Measurements from ENCODE around the gene CALD1. TPM values are rescaled to one million over a fixed set of nuclear protein-coding genes. Genes with fewer than 3 reads are reported as not detected.

CALD1 gene
- total and polyA plus RNA-seq, 9 donors = 79.3 to 209 (median 128) TPM

GRCh38 chr7:134870156-134870555 is 90.7 kb downstream of the CALD1 start:
- no peaks in the 10 kb centered on the region for H3K27me3 ChIP-seq (ENCODE audit: control insufficient read depth, insufficient read depth, low read length)
- no CpG with 5 or more reads among the region's 5 CpGs for WGBS (ENCODE audit: insufficient coverage)
- no peak overlapping the region for H3K4me3 ChIP-seq (ENCODE audit: low read length)
- H3K36me3 ChIP-seq (ENCODE audit: control insufficient read depth, insufficient read depth, low read length) = peaks cover 3% of the 10 kb centered on the region
- H3K27ac ChIP-seq (ENCODE audit: low read length) = no peak overlapping the region
- H3K9me3 ChIP-seq (replicated peaks; ENCODE audit: control insufficient read depth, low read depth, low read length) = no peaks in the 10 kb centered on the region
- DNase-seq = no peak
- peaks cover 4% of the 10 kb centered on the region for H3K4me1 ChIP-seq (ENCODE audit: control insufficient read depth, insufficient read depth, low read length)

GRCh38 chr7:134870781-134871180 is 91.3 kb downstream of the CALD1 start:
- peaks cover 3% of the 10 kb centered on the region for H3K4me1 ChIP-seq (ENCODE audit: control insufficient read depth, insufficient read depth, low read length)
- H3K36me3 ChIP-seq (ENCODE audit: control insufficient read depth, insufficient read depth, low read length) = peaks cover 3% of the 10 kb centered on the region
- no CpG with 5 or more reads among the region's 1 CpG for WGBS (ENCODE audit: insufficient coverage)
- no peaks in the 10 kb centered on the region for H3K9me3 ChIP-seq (replicated peaks; ENCODE audit: control insufficient read depth, low read depth, low read length)
- no peaks in the 10 kb centered on the region for H3K27me3 ChIP-seq (ENCODE audit: control insufficient read depth, insufficient read depth, low read length)
- no peak overlapping the region for H3K4me3 ChIP-seq (ENCODE audit: low read length)
- no peak for DNase-seq
- H3K27ac ChIP-seq (ENCODE audit: low read length) = no peak overlapping the region

DNA sequence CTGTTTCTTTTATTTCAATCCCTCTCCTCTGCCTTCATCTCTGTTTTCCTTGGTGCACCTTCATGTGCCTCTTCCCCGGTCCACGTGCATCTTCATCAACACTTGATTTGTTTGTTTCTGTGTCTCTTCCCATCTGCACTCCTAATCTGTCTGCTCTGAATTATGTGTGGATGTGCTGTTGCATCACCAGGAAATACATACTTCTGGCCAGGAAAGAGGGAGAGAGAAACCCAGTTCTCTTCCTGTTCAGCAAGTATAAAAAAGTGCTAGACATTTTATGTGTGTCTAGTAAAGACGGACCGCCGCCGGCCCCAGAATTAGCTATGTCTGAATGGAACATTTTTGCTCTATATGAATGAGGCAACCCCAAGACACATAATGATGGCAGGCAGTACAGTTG is 93.8 kb downstream of the CALD1 start:
- H3K27me3 ChIP-seq (ENCODE audit: control insufficient read depth, insufficient read depth, low read length) = no peaks in the 10 kb centered on the region
- peak; percentile 45 for DNase-seq
- WGBS (ENCODE audit: insufficient coverage) = no CpG with 5 or more reads among the region's 6 CpGs
- H3K9me3 ChIP-seq (replicated peaks; ENCODE audit: control insufficient read depth, low read depth, low read length) = no peaks in the 10 kb centered on the region
- peaks cover 3% of the 10 kb centered on the region for H3K36me3 ChIP-seq (ENCODE audit: control insufficient read depth, insufficient read depth, low read length)
- no peaks in the 10 kb centered on the region for H3K4me1 ChIP-seq (ENCODE audit: control insufficient read depth, insufficient read depth, low read length)
- no peak overlapping the region for H3K27ac ChIP-seq (ENCODE audit: low read length)
- no peak overlapping the region for H3K4me3 ChIP-seq (ENCODE audit: low read length)

GRCh38 chr7:134874407-134874806 is 95.0 kb downstream of the CALD1 start:
- no peaks in the 10 kb centered on the region for H3K36me3 ChIP-seq (ENCODE audit: control insufficient read depth, insufficient read depth, low read length)
- H3K4me3 ChIP-seq (ENCODE audit: low read length) = no peak overlapping the region
- DNase-seq = no peak
- no peaks in the 10 kb centered on the region for H3K27me3 ChIP-seq (ENCODE audit: control insufficient read depth, insufficient read depth, low read length)
- 71% methylated on average over 2 of the region's 5 CpGs for WGBS (ENCODE audit: insufficient coverage)
- H3K9me3 ChIP-seq (replicated peaks; ENCODE audit: control insufficient read depth, low read depth, low read length) = no peaks in the 10 kb centered on the region
- no peak overlapping the region for H3K27ac ChIP-seq (ENCODE audit: low read length)
- H3K4me1 ChIP-seq (ENCODE audit: control insufficient read depth, insufficient read depth, low read length) = no peaks in the 10 kb centered on the region

GRCh38 chr7:134875867-134876266 is 96.4 kb downstream of the CALD1 start:
- Histone ChIP-seq H3K27me3 (ENCODE audit: control insufficient read depth, insufficient read depth, low read length) (no peaks in the 10 kb centered on the region), H3K27ac (ENCODE audit: low read length) (no peak overlapping the region), H3K4me3 (ENCODE audit: low read length) (no peak overlapping the region), H3K36me3 (ENCODE audit: control insufficient read depth, insufficient read depth, low read length) (no peaks in the 10 kb centered on the region), H3K9me3 (replicated peaks; ENCODE audit: control insufficient read depth, low read depth, low read length) (no peaks in the 10 kb centered on the region), H3K4me1 (ENCODE audit: control insufficient read depth, insufficient read depth, low read length) (no peaks in the 10 kb centered on the region)
- 80% methylated on average over 1 of the region's 5 CpGs for WGBS (ENCODE audit: insufficient coverage)
- no peak for DNase-seq

- H3K4me1 ChIP-seq (ENCODE audit: control insufficient read depth, insufficient read depth, low read length) = no peaks in the 10 kb centered on the region
- no peak overlapping the region for H3K4me3 ChIP-seq (ENCODE audit: low read length)
- H3K9me3 ChIP-seq (replicated peaks; ENCODE audit: control insufficient read depth, low read depth, low read length) = no peaks in the 10 kb centered on the region
- DNase-seq = no peak
- no peaks in the 10 kb centered on the region for H3K36me3 ChIP-seq (ENCODE audit: control insufficient read depth, insufficient read depth, low read length)
- no peak overlapping the region for H3K27ac ChIP-seq (ENCODE audit: low read length)
- no peaks in the 10 kb centered on the region for H3K27me3 ChIP-seq (ENCODE audit: control insufficient read depth, insufficient read depth, low read length)
These were observed 99.4 kb downstream of the CALD1 start for GRCh38 chr7:134878746-134879357.

GRCh38 chr7:134879815-134880475 is 100.5 kb downstream of the CALD1 start:
- Histone ChIP-seq H3K4me1 (ENCODE audit: control insufficient read depth, insufficient read depth, low read length) (no peaks in the 10 kb centered on the region), H3K36me3 (ENCODE audit: control insufficient read depth, insufficient read depth, low read length) (no peaks in the 10 kb centered on the region), H3K27me3 (ENCODE audit: control insufficient read depth, insufficient read depth, low read length) (no peaks in the 10 kb centered on the region), H3K27ac (ENCODE audit: low read length) (no peak overlapping the region), H3K4me3 (ENCODE audit: low read length) (no peak overlapping the region), H3K9me3 (replicated peaks; ENCODE audit: control insufficient read depth, low read depth, low read length) (no peaks in the 10 kb centered on the region)
- DNase-seq = peak; percentile 40
- WGBS (ENCODE audit: insufficient coverage) = 67% methylated on average over 1 of the region's 4 CpGs

DNA sequence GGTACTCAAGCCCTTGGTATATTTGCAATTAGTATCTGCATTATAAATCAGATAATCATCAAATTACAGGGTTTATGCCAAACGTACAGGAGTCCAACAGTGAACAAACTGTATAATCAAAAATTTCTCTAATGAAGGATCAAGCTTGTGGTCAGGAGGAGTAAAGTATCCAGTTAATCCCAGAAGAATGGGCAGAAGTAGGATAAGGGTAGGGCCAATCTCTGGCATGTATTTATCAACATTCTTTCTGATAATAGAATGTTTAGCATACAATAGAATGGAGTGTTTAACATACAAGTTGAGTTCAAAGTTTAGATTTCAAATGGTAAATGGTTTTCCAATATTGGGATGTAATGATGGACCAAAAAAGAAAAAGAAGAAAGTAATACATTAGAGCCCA is 103.0 kb downstream of the CALD1 start:
- H3K36me3 ChIP-seq (ENCODE audit: control insufficient read depth, insufficient read depth, low read length) = no peaks in the 10 kb centered on the region
- peaks cover 6% of the 10 kb centered on the region for H3K4me1 ChIP-seq (ENCODE audit: control insufficient read depth, insufficient read depth, low read length)
- H3K9me3 ChIP-seq (replicated peaks; ENCODE audit: control insufficient read depth, low read depth, low read length) = no peaks in the 10 kb centered on the region
- H3K4me3 ChIP-seq (ENCODE audit: low read length) = no peak overlapping the region
- no peaks in the 10 kb centered on the region for H3K27me3 ChIP-seq (ENCODE audit: control insufficient read depth, insufficient read depth, low read length)
- DNase-seq = no peak
- no CpG with 5 or more reads among the region's 1 CpG for WGBS (ENCODE audit: insufficient coverage)
- H3K27ac ChIP-seq (ENCODE audit: low read length) = no peak overlapping the region

DNA sequence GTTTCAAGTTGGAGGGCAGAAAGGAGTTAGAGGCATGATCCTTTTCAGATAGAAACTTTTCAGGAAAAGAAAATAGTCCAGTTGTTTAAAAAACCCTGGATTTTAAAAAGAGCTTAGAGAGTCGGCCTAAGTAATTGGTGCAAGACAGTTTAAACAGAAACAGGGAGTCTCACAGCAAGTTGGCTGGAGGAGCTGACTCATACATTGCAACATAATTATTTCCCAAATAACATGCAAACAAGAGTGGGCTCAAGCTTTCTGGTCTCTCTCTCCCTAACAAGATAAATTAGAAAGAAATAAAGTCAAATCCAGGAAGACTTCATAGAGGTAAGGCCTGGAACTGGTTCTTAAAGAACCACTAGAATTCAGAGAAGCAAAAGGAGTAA is 106.5 kb downstream of the CALD1 start:
- Histone ChIP-seq H3K27ac (ENCODE audit: low read length) (peak overlapping the region; percentile 70), H3K27me3 (ENCODE audit: control insufficient read depth, insufficient read depth, low read length) (no peaks in the 10 kb centered on the region), H3K4me1 (ENCODE audit: control insufficient read depth, insufficient read depth, low read length) (peaks cover 16% of the 10 kb centered on the region), H3K9me3 (replicated peaks; ENCODE audit: control insufficient read depth, low read depth, low read length) (no peaks in the 10 kb centered on the region), H3K4me3 (ENCODE audit: low read length) (no peak overlapping the region), H3K36me3 (ENCODE audit: control insufficient read depth, insufficient read depth, low read length) (no peaks in the 10 kb centered on the region)
- DNase-seq = peak; percentile 75
- no CpG with 5 or more reads among the region's 1 CpG for WGBS (ENCODE audit: insufficient coverage)

DNA sequence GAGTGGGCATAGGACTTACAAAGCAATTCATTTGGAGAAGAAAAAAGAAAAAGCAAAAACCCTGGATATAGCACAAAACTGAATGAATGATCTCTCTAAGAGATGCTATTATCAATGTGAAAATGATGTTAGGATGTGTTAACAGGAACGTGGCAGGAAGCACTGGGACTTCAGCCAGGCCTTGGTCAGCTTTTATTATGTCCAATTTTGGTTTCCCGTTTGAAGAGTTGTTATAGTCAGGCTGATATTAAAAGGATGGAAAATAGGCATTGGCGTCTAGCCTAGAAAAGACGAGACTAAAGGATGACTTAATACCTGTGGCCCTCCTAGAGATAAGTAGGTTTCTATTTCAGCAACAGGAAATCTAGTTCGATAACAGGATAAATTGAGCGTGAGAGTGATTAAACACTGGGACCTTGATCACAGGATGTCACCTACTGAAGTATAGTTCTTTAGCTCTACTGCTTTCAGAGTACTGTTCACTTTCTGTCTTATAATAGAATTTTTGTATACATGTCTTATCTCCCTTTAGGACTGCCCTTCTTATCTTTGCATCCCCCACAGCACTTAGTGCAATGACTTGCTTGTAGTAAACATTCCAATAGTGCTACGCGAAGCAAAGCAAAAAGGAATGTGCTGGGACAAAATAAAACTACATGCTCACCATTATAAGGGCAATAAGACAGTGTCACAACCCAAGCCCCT is 107.1 kb downstream of the CALD1 start:
- no peaks in the 10 kb centered on the region for H3K9me3 ChIP-seq (replicated peaks; ENCODE audit: control insufficient read depth, low read depth, low read length)
- H3K4me1 ChIP-seq (ENCODE audit: control insufficient read depth, insufficient read depth, low read length) = peaks cover 16% of the 10 kb centered on the region
- no peak overlapping the region for H3K4me3 ChIP-seq (ENCODE audit: low read length)
- peak overlapping the region; percentile 70 for H3K27ac ChIP-seq (ENCODE audit: low read length)
- 17% methylated on average over 1 of the region's 8 CpGs for WGBS (ENCODE audit: insufficient coverage)
- DNase-seq = peak; percentile 78
- no peaks in the 10 kb centered on the region for H3K36me3 ChIP-seq (ENCODE audit: control insufficient read depth, insufficient read depth, low read length)
- H3K27me3 ChIP-seq (ENCODE audit: control insufficient read depth, insufficient read depth, low read length) = no peaks in the 10 kb centered on the region
